Tibial nerve (tissue), 4 donors: ENCODE data around the gene ST14. TPM values are rescaled to one million over a fixed set of nuclear protein-coding genes. Genes with fewer than 3 reads are reported as not detected.
A peak's percentile ranks its signal among the peaks of the same experiment; 100 is the strongest.

Experiments
- DNase-seq, 2 donors: peaks; one replicate each; pipeline ENCODE4 v3.0.0-alpha.2; 2019; ENCODE audit warnings: low spot score in 2 of 2
- H3K27ac ChIP-seq, 4 donors: fragments of 200-600 bp; sonication (generic) in 3 of 4; one replicate each; pipeline ENCODE4 v1.5.1; 2017 to 2019; ENCODE audit warnings: mild to moderate bottlenecking in 1 of 4
- H3K27me3 ChIP-seq, 2 donors: fragments of 200-600 bp; sonication (generic) in 1 of 2; one replicate each; pipeline versions ENCODE4 v1.5.1 to v1.6.0; 2017 to 2019
- H3K36me3 ChIP-seq, 3 donors: fragments of 200-600 bp; sonication (generic); one replicate each; pipeline ENCODE4 v1.5.1; 2018 to 2019
- H3K4me1 ChIP-seq, 4 donors: fragments of 200-600 bp; sonication (generic) in 3 of 4; one replicate each; pipeline ENCODE4 v1.5.1; 2017 to 2019
- H3K4me3 ChIP-seq, 4 donors: fragments of 200-600 bp; sonication (generic) in 3 of 4; one replicate each; pipeline ENCODE4 v1.5.1; 2017 to 2019; ENCODE audit warnings: mild to moderate bottlenecking in 1 of 4, moderate library complexity in 1 of 4
- H3K9me3 ChIP-seq, 4 donors: fragments of 200-600 bp; sonication (generic) in 3 of 4; one replicate each; pipeline ENCODE4 v1.5.1; 2017 to 2019
- EP300 ChIP-seq, 2 donors: sonication (generic); formaldehyde crosslinking; IDR thresholded peaks; one replicate each; pipeline ENCODE4 v1.6.1; 2017; ENCODE audit warnings: antibody characterized with exemption in 2 of 2, mild to moderate bottlenecking in 1 of 2
- POLR2A ChIP-seq, 2 donors: fragments of 450-650 bp; IDR thresholded peaks; one replicate each; pipeline ENCODE4 v1.6.1; 2017; ENCODE audit warnings: antibody characterized with exemption in 2 of 2, mild to moderate bottlenecking in 2 of 2, moderate library complexity in 2 of 2
- WGBS, 2 donors: methylation state at CpG; one replicate each; pipeline ENCODE4 v1.1.5; 2018; 5-methylcytosine and 5-hydroxymethylcytosine counted together
- total RNA-seq, 4 donors: library from RNA; depleted of rRNA; stranded (reverse); fragments of >200 nt; gene quantifications; one replicate each; pipeline ENCODE4 v1.1.0, GENCODE V29; 2016
- TF ChIP-seq, protein P1 (sequence below), 5 experiments: fragments of 200-600 bp in 3 of 5; fragments of 450-650 bp in 2 of 5; sonication (generic) in 3 of 5; IDR thresholded peaks; one replicate each; pipeline ENCODE4 v1.5.1; 2016 to 2019; ENCODE audit warnings: antibody characterized with exemption in 5 of 5, mild to moderate bottlenecking in 3 of 5, moderate library complexity in 2 of 5

Gene ST14
- total RNA-seq, 4 donors from 2014 or later = 1.5 to 10.8 (median 2.6) TPM

DNA sequence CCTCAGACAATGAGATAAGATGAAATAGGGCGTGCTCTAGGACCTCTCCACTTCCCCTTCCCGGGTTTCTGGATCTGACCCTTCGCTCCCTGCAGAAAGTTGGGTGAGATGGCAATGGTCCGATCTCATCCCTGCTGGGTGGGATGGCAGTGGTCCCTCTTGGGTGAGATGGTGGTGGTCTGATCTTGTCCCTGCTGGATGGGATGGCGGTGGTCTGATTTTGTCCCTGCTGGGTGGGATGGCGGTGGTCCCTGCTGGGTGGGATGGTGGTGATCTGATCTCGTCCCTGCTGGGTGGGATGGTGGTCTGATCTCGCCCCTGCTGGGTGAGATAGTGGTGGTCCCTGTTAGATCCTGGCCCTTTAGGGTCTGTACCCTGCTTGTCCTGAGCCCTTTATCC lies 21.3 kb downstream of the ST14 start:
- H3K4me3 ChIP-seq = no peak overlapping the region
- no peaks in the 10 kb centered on the region for H3K27me3 ChIP-seq
- peak overlapping the region in 1 of 4 donors; percentile 69 for H3K27ac ChIP-seq
- no peak for DNase-seq
- H3K4me1 ChIP-seq = peaks cover 0 to 30% (median 11%) of the 10 kb centered on the region in 4 donors
- TF ChIP-seq POLR2A (IDR thresholded peaks at IDR 0.05) = no peak
- TF ChIP-seq, protein P1, sequence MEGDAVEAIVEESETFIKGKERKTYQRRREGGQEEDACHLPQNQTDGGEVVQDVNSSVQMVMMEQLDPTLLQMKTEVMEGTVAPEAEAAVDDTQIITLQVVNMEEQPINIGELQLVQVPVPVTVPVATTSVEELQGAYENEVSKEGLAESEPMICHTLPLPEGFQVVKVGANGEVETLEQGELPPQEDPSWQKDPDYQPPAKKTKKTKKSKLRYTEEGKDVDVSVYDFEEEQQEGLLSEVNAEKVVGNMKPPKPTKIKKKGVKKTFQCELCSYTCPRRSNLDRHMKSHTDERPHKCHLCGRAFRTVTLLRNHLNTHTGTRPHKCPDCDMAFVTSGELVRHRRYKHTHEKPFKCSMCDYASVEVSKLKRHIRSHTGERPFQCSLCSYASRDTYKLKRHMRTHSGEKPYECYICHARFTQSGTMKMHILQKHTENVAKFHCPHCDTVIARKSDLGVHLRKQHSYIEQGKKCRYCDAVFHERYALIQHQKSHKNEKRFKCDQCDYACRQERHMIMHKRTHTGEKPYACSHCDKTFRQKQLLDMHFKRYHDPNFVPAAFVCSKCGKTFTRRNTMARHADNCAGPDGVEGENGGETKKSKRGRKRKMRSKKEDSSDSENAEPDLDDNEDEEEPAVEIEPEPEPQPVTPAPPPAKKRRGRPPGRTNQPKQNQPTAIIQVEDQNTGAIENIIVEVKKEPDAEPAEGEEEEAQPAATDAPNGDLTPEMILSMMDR (IDR thresholded peaks at IDR 0.05) = no peak
- no peak for TF ChIP-seq EP300 (IDR thresholded peaks at IDR 0.05)
- no peaks in the 10 kb centered on the region for H3K36me3 ChIP-seq
- H3K9me3 ChIP-seq = peaks cover 0 to 5% (median 0%) of the 10 kb centered on the region in 4 donors
- WGBS, 2 donors = 72 to 77% methylated on average over 6 to 8 of the region's 8 CpGs

DNA sequence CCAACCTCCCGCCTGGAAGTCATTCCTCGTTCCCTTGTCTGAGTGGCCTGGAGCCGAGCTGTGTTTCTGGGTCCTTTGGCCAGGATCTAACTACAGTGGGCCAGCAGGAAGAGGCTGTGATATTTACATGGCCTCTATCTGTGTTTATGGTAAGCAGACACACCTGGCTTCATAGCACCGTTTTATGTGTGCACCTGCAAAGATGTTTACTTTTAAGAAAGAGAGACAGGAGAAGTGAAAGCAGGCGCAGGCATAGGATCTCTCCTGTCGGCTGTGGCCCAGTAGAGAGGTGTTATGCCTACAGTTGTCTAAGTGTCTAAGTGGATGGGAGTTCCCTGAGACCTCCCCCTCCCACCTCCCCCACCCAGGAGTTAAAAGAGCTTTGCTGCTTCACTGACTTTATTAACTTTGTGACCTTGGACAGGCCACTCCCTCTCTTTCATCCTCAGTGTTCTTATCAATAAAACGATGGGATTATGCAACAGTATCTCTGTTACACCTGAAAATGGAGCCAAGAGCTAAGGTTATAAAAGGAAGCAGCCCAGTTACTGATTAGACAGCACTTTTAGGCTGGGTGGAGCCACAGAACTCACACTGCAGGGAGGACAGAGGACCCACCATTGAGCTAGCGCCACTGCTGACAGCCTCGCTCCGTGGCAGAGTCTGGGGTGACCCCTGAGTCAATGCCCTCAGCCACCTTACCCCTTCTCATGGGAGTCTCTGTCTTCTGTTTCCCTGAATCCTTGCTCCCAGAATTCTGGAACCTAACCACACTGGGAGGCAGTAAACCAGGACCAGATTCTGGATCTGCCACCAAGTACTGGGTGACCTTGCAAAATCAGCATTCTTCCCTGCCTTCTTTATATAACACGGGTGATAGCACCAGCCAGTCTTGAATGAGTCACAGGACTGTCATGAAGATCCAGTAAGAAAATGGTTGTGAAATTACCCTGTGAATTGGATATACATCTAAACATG lies 22.0 kb downstream of the ST14 start:
- WGBS, 2 donors = 57 to 62% methylated on average over 10 to 11 of the region's 11 CpGs
- peak overlapping the region in 1 of 4 donors; percentile 69 for H3K27ac ChIP-seq
- H3K27me3 ChIP-seq = no peaks in the 10 kb centered on the region
- no peaks in the 10 kb centered on the region for H3K36me3 ChIP-seq
- TF ChIP-seq, protein P1 (IDR thresholded peaks at IDR 0.05) = no peak
- TF ChIP-seq POLR2A (IDR thresholded peaks at IDR 0.05) (no peak), EP300 (IDR thresholded peaks at IDR 0.05) (no peak)
- DNase-seq = no peak
- no peak overlapping the region for H3K4me3 ChIP-seq
- peaks cover 0 to 30% (median 11%) of the 10 kb centered on the region in 4 donors for H3K4me1 ChIP-seq
- H3K9me3 ChIP-seq = peaks cover 0 to 4% (median 0%) of the 10 kb centered on the region in 4 donors

DNA sequence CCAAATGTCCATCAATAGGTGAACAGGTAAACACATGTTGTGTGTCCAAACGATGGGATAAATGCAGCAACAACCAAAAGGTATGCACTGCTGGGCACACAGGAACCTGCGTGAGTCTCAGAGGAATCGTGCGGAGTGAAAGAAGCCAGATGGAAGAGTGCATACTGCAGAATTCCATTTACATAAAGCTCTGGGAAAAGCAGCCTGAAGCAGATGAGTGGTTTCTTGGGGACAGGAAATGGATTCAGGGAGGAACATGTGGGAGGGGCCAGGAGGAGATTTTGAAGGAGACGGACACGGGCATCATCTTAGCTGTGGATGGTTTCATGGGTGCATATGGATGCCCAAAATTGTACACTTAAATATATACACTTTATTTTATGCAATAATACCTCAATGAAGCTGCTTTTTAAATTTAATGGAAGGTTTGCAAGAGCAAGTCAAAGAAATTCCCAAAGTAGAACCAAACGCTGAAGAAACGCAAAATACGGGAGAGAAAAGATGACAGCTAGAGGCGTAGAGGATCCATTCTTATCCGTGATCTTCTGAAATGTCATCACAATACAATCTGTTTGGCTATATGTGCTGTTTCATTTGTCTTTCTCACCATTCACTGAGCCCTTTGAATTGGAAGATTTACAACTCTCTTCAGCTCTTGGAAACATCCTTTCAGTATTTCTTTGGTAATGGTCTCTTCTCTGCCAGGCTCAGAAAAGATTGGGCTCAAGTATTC lies 24.5 kb downstream of the ST14 start:
- Histone ChIP-seq H3K4me1 (peaks cover 0 to 20% (median 6%) of the 10 kb centered on the region in 4 donors), H3K9me3 (peaks cover 0 to 4% (median 0%) of the 10 kb centered on the region in 4 donors), H3K27me3 (no peaks in the 10 kb centered on the region), H3K4me3 (no peak overlapping the region), H3K27ac (no peak overlapping the region), H3K36me3 (no peaks in the 10 kb centered on the region)
- TF ChIP-seq EP300 (IDR thresholded peaks at IDR 0.05) = no peak
- no peak for TF ChIP-seq POLR2A (IDR thresholded peaks at IDR 0.05)
- TF ChIP-seq, protein P1 (IDR thresholded peaks at IDR 0.05) = no peak
- no peak for DNase-seq
- 78 to 79% methylated on average over 11 of the region's 11 CpGs for WGBS, 2 donors

DNA sequence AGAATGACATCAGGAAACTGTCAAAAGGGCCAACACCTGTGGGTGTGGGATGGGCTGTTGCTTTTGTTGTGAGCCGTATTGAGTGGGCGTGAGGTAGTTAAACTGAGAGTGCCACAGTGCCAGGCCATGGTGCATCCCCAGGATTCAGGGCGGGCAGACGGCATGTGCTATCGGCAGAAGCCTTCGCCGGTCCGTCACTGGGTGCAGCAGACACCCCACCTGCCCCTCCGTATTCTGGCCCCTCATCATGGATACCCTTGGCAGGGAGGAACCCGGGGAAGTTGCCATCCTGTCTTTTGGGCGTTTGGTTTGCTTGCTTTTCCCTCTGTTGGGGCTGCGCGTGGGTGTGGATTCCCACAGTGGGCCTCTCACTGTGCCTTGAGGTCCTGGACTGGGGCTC lies 27.5 kb downstream of the ST14 start:
- H3K27me3 ChIP-seq = no peaks in the 10 kb centered on the region
- no peak for DNase-seq
- no peak overlapping the region for H3K4me3 ChIP-seq
- H3K9me3 ChIP-seq = peaks cover 0 to 4% (median 0%) of the 10 kb centered on the region in 4 donors
- TF ChIP-seq POLR2A (IDR thresholded peaks at IDR 0.05) = no peak
- WGBS, 2 donors = 89 to 94% methylated on average over 13 of the region's 13 CpGs
- H3K27ac ChIP-seq = no peak overlapping the region
- no peaks in the 10 kb centered on the region for H3K4me1 ChIP-seq
- H3K36me3 ChIP-seq = no peaks in the 10 kb centered on the region

DNA sequence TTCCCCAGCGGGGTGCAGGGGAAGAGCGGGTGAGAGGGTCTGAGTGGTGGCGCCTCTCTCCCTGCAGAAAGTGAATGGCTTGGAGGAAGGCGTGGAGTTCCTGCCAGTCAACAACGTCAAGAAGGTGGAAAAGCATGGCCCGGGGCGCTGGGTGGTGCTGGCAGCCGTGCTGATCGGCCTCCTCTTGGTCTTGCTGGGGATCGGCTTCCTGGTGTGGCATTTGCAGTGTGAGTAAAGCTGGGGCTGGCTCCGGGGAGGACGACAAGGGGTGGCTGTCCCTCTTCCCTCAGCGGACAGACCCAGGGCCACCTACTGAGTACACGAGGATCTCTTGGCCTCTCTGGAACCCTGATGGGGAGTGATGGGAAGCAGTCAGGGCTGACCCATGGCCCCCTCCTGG lies 28.5 kb downstream of the ST14 start:
- H3K36me3 ChIP-seq = no peaks in the 10 kb centered on the region

More for the DNA sequence above, 28.5 kb downstream of the ST14 start:
- 83 to 90% methylated on average over 14 of the region's 14 CpGs for WGBS, 2 donors
- DNase-seq = no peak
- Histone ChIP-seq H3K27ac (no peak overlapping the region), H3K4me1 (no peaks in the 10 kb centered on the region), H3K9me3 (peaks cover 0 to 4% (median 0%) of the 10 kb centered on the region in 4 donors), H3K27me3 (no peaks in the 10 kb centered on the region), H3K4me3 (no peak overlapping the region)
- no peak for TF ChIP-seq EP300 (IDR thresholded peaks at IDR 0.05)
- TF ChIP-seq POLR2A (IDR thresholded peaks at IDR 0.05) = no peak
- TF ChIP-seq, protein P1 (IDR thresholded peaks at IDR 0.05) = no peak
